Adrenal gland (tissue), 5 donors: ENCODE results near the gene CDH12.

ENCODE experiments used
- POLR2A ChIP-seq, 2 donors: fragments of 450-650 bp; IDR thresholded peaks; one replicate each; pipeline ENCODE4 v1.6.1; 2017; ENCODE audit warnings: antibody characterized with exemption in 2 of 2, mild to moderate bottlenecking in 2 of 2, moderate library complexity in 1 of 2
- TF ChIP-seq, protein P1 (sequence below), 6 experiments: fragments of 450-650 bp in 4 of 6; fragments of 200-600 bp in 2 of 6; sonication (generic) in 1 of 6; IDR thresholded peaks; 1 replicate in 5 of 6; 2 replicates in 1 of 6; pipeline versions ENCODE4 v1.5.1 to v1.8.0; 2016 to 2021; ENCODE audit warnings: antibody characterized with exemption in 6 of 6, mild to moderate bottlenecking in 2 of 6, moderate library complexity in 1 of 6
- donor health status: DM: no; HTN: no; CAD: no.

DNA sequence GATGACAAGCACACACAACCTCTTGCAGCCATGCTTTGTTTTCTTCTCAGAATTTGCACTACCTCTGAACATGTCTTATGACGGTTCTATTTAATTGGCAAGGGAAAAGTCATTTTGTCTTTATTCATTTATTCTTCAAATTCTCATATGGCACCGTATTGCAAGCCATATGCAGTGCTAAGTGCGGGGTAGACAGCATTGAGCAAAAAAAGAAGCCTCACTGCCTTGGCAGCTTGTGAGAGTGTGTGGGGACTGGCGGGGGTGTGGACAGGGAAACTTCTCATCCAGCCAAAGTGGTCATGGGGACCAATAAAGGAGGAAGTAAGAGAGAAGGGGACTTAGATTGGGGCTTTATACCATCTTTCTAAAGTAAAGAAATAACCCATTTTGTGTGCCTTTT, 160.0 kb downstream of the CDH12 start:
- no peak for TF ChIP-seq POLR2A (IDR thresholded peaks at IDR 0.05)
- TF ChIP-seq, protein P1, sequence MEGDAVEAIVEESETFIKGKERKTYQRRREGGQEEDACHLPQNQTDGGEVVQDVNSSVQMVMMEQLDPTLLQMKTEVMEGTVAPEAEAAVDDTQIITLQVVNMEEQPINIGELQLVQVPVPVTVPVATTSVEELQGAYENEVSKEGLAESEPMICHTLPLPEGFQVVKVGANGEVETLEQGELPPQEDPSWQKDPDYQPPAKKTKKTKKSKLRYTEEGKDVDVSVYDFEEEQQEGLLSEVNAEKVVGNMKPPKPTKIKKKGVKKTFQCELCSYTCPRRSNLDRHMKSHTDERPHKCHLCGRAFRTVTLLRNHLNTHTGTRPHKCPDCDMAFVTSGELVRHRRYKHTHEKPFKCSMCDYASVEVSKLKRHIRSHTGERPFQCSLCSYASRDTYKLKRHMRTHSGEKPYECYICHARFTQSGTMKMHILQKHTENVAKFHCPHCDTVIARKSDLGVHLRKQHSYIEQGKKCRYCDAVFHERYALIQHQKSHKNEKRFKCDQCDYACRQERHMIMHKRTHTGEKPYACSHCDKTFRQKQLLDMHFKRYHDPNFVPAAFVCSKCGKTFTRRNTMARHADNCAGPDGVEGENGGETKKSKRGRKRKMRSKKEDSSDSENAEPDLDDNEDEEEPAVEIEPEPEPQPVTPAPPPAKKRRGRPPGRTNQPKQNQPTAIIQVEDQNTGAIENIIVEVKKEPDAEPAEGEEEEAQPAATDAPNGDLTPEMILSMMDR (IDR thresholded peaks at IDR 0.05), result no peak
